Endometrium (tissue), 2 donors: Measurements from ENCODE around the gene MRTFA.

Source experiments
- FAIRE-seq: peaks from 2 replicates; lab custom pipeline; 2012; peaks lifted over from hg19 to GRCh38; lab: Jason Lieb, UNC
- donor health status: control.
- donor health status: control.

Gene MRTFA

GRCh38 chr22:40410731-40411505 is 225.6 kb downstream of the MRTFA start:
- no peak for FAIRE-seq

DNA sequence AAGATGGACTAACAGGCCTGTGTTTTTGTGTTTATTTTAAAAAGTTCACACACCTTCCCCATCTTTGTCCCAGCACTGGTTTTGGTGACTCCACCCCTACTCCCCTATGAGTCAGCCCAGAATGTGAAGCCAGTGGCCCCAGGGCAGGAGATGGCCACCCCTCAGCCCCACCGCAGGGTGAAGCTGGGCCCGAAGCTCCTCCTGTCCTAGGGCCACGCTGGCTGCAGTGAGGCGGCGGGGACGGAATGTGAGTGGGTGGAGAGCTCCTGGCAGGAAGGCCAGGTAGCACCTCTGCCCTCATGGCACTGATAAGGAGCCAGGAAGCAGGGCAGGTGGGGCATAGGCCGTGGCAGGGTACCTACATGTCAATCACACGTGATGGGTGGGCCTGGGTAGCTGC is 226.2 kb downstream of the MRTFA start:
- no peak for FAIRE-seq

GRCh38 chr22:40409613-40410113 is 226.9 kb downstream of the MRTFA start:
- FAIRE-seq = no peak

GRCh38 chr22:40408718-40409612 is 227.6 kb downstream of the MRTFA start:
- no peak for FAIRE-seq

DNA sequence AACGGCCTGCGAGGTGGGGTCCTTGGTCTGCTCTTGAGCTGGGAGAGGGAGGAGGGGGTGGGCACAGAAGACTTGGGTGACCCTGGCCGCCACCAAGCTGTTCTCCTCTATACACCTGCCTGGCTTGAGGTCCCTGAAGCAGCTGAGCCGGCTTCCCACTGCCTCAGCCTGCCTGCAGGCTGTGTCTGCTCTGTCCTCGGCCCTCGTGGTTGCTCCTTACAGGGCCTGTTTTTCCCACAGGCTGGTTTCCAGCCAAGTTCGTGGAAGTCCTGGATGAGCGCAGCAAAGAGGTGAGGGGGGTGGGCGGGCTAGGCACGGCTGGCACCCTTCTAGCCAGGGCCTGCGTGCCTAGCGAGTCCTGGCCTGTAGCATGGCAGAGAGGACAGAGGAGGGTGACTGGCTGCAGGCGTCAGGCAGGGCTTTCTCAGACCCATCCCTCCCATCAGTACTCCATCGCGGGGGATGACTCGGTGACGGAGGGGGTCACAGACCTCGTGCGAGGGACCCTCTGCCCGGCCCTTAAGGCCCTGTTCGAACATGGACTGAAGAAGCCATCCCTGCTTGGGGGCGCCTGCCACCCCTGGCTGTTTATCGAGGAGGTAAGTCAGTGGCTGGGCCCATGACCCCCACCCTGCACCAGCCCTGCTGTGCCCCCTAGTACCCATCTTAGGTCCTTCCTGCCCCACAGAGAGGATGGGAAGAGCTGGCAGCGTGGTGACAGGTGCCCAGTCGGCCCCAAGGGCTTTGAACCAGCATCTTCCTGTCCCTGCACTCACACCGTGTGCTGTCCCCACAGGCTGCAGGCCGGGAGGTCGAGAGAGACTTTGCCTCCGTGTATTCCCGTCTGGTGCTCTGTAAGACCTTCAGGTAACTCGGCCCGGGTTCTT is 228.4 kb downstream of the MRTFA start:
- FAIRE-seq = no peak

DNA sequence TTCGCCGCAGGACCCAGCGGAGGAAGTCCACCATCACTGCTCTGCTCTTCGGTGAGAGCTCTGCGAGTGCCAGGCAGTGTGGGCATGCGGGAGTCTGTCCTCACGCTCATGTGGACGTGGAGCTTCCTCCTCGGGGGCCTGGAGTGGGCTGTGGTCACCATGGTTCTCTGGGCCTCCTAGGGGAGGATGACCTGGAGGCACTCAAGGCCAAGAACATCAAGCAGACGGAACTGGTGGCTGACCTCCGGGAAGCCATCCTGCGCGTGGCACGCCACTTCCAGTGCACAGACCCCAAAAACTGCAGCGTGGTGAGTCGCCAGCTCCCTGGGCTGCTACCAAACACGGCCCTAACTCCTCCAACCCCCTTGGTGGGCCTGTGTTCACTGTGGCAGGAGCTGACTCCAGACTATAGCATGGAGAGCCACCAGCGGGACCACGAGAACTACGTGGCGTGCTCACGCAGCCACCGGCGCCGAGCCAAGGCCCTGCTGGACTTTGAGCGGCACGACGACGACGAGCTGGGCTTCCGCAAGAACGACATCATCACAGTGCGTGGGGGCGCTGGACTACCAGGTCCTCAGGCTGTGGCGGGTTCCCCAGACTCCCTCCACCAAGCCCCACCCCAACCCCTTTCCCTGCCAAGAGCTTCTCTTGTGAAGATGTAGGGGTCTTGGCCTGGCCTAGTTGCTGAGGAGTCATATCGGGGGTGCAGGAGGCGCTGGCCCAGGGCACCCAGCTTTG is 229.3 kb downstream of the MRTFA start:
- FAIRE-seq = no peak

DNA sequence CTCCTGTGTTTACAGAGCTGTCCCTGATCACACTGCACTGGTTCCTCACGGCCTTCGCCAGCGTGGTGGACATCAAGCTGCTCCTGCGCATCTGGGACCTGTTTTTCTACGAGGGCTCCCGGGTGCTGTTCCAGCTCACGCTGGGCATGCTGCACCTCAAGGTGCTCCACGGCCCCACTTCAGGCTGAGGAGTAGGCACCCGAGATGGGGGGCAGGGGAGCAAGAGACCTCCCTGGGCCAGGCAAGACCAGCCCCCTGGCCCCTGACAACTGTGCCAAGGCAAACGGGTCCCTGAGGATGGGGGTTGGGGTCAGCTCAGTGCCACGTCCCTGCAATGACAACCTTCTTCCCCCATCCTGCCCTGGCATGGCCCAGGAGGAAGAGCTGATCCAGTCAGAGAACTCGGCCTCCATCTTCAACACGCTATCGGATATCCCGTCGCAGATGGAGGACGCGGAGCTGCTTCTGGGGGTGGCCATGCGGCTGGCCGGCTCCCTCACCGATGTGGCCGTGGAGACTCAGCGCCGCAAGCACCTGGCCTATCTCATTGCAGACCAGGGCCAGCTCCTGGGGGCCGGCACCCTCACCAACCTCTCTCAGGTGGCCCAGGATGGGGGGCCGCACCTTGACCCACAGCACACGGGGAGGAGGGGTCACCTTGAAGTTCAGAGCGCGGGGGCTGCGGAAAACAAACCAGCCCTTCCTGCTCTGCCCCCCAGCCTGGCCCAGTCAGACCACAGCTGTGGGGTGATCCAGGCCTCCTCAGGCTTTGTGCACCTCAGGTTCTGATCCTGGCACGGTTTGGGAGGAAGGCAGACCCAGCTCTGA is 230.2 kb downstream of the MRTFA start:
- no peak for FAIRE-seq

DNA sequence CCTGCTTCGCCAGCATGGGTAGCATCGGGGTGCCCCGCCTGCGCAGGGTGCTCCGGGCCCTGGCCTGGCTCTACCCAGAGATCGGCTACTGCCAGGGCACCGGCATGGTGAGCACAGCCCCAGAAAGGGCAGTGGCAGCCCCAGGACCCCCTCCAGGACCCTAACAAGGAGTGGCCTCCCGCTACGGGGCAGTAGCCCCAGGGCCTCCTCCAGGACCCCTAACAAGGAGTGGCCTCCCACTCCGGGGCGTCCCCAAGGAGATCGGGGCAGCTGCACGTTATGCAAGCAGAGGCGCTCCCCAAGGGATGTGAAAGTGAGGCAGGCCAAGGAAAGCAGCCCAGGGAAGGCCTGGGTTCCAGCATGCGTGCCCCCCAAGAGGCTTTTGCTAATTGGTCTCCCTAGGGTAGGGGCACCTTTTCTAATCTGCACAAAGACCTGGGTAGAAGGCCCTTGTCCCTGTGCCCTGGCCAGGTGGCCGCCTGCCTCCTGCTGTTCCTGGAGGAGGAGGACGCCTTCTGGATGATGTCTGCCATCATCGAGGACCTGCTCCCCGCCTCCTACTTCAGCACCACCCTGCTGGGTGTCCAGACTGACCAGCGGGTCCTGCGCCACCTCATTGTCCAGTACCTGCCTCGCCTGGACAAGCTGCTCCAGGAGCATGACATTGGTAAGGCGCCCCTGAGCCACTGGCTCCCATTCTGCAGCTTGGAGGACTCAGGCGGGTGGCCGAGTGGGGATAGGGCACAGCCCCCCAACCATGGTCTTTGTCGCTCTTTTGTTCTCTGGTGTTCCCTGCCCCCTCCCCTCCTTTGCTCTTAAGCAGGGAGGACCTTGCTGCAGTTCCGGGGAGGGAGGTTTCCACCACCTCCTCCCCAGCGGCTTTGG is 231.1 kb downstream of the MRTFA start:
- FAIRE-seq = no peak

- FAIRE-seq = no peak
Measured at GRCh38 chr22:40404251-40405177, 232.0 kb downstream of the MRTFA start.

- no peak for FAIRE-seq
Measured at GRCh38 chr22:40403651-40404050, 232.9 kb downstream of the MRTFA start.

DNA sequence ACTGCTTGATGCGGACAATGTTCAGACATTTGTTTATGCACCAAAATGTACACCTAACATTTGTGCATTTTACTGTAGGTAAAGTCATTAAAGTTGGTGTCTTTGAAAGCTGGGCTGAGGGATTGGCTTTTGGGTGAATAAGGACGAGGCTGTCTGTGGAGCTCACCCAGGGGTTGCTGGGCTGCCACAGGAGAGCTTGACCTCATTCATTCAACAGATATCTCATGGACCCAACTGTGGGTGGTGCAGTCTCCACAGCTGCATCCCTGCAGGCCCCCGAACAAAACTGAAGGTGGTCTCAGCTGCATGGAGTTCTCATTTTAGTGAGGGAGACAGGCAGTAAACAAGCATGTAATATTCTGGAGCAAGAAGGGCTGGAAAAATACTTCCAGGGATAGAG is 233.4 kb downstream of the MRTFA start:
- FAIRE-seq = no peak

- FAIRE-seq = no peak
Measured at GRCh38 chr22:40401981-40402406, 234.5 kb downstream of the MRTFA start.

- no peak for FAIRE-seq
Measured at GRCh38 chr22:40401532-40401931, 235.0 kb downstream of the MRTFA start.

GRCh38 chr22:40400159-40400558 is 236.4 kb downstream of the MRTFA start:
- FAIRE-seq = no peak

- FAIRE-seq = no peak
Measured at GRCh38 chr22:40399621-40400020, 236.9 kb downstream of the MRTFA start.

DNA sequence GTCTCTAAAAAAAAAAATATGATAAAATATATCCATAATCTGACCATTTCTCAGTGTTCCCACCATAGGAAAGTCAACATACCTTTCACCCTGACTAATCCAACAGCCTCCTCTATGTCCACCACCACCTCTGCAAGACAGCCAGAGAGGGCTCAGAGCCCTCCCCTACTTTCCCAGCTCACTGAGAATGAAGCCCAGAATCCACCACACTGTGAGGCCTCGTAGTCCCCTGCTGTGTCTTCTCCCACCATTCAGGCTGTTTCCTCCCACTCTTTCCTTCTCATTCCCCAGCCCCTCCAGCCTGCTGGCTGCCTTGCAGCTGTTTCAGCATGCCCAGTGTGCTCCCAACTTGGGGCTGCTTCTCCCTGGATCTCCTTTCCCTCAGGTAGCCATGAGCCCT is 239.1 kb downstream of the MRTFA start:
- FAIRE-seq = no peak

DNA sequence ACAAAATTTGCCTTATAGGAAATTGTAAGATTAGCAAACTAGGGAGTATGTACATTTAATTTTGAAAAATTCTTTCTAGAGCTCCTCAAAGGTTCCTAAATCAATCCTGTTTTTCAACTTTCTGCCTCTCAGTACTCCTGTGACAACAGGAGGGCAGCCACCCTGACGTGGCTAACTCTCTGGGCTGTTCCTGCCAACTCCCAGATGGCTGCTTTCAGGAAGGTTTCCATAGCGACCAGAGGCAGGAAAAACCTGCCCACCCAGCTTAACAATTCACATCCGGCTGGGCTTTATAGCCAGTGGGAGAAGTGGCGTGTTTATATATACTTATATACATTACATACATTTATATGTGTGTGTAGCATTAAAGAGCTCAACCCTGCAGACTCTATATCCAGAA is 239.6 kb downstream of the MRTFA start:
- FAIRE-seq = no peak

DNA sequence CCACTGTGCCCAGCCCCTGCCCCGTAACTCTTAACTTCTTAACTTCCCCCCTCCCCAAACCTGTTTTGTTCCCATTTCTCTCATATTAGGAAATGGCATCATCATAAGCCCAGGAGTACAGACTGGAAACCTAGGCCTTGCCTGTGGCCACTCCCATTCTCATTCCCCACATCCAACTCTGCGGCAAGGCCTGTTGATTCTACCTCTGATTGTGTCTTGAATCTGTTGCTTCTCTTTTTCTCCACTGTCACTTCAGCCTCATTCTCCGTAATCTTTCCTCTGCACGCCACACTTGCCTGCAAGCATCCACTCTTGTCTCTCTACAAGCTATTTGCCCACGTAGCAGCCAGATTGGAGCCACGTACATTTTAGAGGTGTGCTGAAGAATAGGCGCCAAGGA is 240.9 kb downstream of the MRTFA start:
- FAIRE-seq = no peak
